Measurements from ENCODE around the gene DACT3.

Gene DACT3

DNA sequence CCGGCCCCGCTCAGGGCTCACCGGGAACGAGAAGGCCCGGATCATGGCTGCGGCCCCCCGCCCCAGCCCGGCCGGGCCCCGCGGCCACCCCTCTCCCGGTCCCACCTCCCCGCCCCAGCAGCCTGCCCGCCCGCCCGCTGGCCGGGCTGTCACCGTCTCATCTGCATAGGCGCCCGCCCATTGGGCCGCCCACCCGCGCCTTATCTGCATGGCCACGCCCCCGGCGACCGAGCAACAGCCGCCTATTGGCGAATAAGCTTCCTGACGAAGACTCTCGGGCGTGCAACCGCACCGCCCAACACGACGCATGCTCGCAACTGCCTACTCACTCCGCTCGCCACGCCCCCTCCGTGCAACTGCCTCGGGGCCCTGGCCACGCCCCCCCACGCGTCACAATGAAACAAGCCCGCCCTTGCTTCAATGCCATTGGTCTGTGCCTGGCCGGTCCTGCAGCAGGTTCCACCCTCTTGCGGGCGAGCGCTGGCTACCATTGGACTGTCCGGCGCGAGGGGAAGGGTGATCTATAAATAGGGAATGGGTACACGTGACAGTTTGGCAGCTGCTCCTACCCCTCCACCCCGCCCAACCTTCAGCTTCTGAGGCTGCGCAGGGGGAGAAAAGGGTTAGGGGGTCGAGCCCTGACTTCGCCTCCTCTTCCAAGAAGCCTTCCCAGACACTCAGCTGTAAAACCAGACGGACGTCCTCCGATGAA lies at the start of gene DACT3:
TSS of gene DACT3 (minus strand) at position 163 of the 712 bp plus-strand sequence. CDS start at position 45, 118 bp downstream.
- DNase-seq, result peak; percentile 95 to 100 (median 100)

DNA sequence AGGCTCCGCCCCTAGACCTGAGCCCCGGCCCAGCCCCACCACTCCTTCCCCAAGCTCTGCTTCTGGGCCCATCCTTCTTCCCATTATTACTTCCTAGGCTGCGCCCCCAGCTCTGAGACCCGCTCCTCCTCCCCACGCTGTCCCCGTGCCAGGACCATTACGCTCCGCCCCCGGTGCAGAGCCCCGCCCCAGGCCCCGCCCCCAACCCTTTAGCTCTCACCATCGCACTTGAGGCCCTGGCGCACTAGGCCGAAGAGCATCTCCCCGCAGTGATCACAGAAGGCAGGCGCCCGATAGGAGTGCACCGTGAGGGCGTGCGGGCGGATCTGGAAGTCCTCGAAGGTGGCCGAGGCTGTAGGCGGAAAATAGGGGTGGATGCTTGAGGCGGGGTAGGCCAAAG lies 49.7 kb upstream of the DACT3 start:
- DNase-seq, result no peak

- peak in 35 of 51 donors; percentile 5 to 75 (median 34) for DNase-seq
Measured at GRCh38 chr19:46704379-46705076, 43.5 kb upstream of the DACT3 start.

GRCh38 chr19:46700704-46701103 lies 39.7 kb upstream of the DACT3 start:
- no peak for DNase-seq

- DNase-seq, result no peak
Measured at GRCh38 chr19:46698395-46699321, 37.7 kb upstream of the DACT3 start.

- peak in 34 of 51 donors; percentile 3 to 75 (median 28) for DNase-seq
Measured at GRCh38 chr19:46697204-46697960, 36.4 kb upstream of the DACT3 start.

GRCh38 chr19:46696866-46697203 lies 35.9 kb upstream of the DACT3 start:
- DNase-seq, result no peak

DNA sequence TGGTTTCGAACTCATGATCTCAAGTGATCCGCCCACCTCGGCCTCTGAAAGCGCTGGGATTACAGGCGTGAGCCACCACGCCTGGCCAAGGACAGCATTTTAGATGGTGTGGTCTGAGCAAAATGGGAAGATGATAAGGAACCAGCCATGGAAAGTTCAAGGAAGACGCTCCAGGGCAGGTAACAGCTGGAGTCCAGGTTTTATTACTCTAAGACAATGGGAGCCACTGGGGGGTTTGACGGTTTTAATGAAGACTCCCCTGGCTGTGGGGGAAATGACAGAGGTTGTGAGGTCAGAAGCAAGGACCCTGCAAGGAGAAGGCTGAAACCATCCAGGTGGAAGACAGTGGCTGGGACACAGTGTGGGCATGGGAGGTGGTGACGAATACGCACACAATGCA lies 35.1 kb upstream of the DACT3 start:
- no peak for DNase-seq

DNA sequence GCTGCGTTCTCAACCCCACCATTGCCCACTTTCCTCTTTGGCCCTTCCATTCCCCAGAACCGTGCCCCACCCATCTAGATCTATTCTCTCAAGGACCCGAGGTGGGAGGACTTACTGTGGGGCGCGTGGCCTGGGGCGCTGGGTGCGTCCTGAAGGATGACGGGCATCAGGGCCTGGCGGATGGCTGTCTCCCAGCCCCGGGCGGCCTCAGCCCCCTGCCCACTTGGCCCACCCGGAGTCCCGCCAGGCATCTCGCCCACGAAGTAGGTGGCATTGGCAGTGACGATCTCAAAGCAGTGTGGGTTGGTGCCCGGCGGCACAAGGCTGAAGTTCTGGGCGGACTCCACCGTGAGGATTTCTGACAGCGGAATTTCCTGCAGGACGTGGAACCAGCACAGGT lies 32.8 kb upstream of the DACT3 start:
- DNase-seq, result no peak

DNA sequence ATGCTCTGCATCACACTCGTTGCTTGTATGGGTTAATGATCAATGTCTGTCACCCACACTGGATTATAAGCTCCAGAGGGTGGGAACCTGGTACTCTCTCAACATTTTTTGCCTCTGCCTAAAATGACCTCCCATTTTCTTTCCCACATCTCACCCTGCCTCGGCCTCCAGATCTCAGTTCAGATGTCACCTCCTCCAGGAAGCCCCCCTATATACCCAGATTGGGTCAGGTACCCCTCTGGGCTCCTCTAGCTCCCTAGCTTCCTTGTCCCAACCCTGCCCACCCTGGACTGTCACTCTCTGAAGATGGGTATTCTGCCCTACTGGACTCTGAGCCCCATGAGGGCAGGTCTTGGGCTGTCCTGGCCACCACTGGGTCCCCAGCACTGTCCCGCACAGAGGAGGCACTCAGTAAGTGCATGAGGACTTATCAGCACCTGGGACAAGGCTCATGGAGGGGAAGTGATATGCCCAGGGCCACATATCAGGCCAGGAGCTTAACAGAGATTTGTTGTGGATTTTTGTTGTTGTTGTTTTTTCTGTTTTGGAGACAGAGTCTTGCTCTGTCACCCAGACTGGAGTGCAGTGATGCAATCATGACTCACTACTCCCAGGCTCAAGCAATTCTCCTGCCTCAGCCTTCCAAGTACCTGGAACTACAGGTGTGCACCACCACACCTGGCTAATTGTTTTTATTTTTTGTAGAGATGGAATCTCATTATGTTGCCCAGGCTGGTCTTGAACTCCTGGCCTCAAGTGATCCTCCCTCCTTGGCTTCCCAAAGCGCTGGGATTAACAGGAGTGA lies 32.1 kb upstream of the DACT3 start:
- DNase-seq, result no peak

GRCh38 chr19:46691948-46692347 lies 31.0 kb upstream of the DACT3 start:
- DNase-seq, result no peak

GRCh38 chr19:46691104-46691503 lies 30.1 kb upstream of the DACT3 start:
- DNase-seq, result no peak

- no peak for DNase-seq
Measured at GRCh38 chr19:46689358-46689757, 28.4 kb upstream of the DACT3 start.

GRCh38 chr19:46687438-46688145 lies 26.6 kb upstream of the DACT3 start:
- DNase-seq, result no peak

GRCh38 chr19:46685189-46685588 lies 24.2 kb upstream of the DACT3 start:
- no peak for DNase-seq

GRCh38 chr19:46678110-46678732 lies 17.2 kb upstream of the DACT3 start:
- DNase-seq, result no peak

GRCh38 chr19:46674416-46675178 lies 13.6 kb upstream of the DACT3 start:
- DNase-seq, result peak in 7 of 51 donors; percentile 3 to 35 (median 8)

GRCh38 chr19:46670813-46671212 lies 9.8 kb upstream of the DACT3 start:
- DNase-seq, result no peak

Data from hypothalamus (tissue), 51 donors.